Adrenal gland (tissue), 12 donors: ENCODE measurements around the gene POLA2. TPM values are rescaled to one million over a fixed set of nuclear protein-coding genes. Genes with fewer than 3 reads are reported as not detected.

Experiments used
- DNase-seq, 7 donors: peaks; one replicate each; pipeline ENCODE4 v3.0.0-alpha.2; 2019 to 2020
- H3K27ac ChIP-seq, 5 donors: fragments of 200-600 bp; sonication (generic) in 4 of 5; 1 replicate in 3 of 5; 2 replicates in 2 of 5; pipeline versions ENCODE4 v1.5.1 to v1.8.0; 2016 to 2020; ENCODE audit warnings: mild to moderate bottlenecking in 1 of 5
- H3K27me3 ChIP-seq: fragments of 200-600 bp; 2 replicates; pipeline ENCODE4 v1.8.0; 2021
- H3K36me3 ChIP-seq, 2 donors: fragments of 200-600 bp; replicated peaks in 1 of 2; 1 replicate in 1 of 2; 2 replicates in 1 of 2; pipeline versions ENCODE4 v1.5.1 to v1.8.0; 2018 to 2022
- H3K4me1 ChIP-seq, 2 donors: fragments of 200-600 bp; replicated peaks in 1 of 2; 1 replicate in 1 of 2; 2 replicates in 1 of 2; pipeline versions ENCODE4 v1.5.1 to v1.8.0; 2018 to 2021
- H3K4me3 ChIP-seq, 4 donors: fragments of 200-600 bp; sonication (generic) in 3 of 4; one replicate each; pipeline ENCODE4 v1.5.1; 2016 to 2018
- H3K9me3 ChIP-seq, 3 donors: fragments of 200-600 bp; sonication (generic) in 1 of 3; replicated peaks in 1 of 3; 1 replicate in 2 of 3; 2 replicates in 1 of 3; pipeline versions ENCODE4 v1.5.1 to v1.8.0; 2016 to 2021
- POLR2A ChIP-seq, 2 donors: fragments of 450-650 bp; IDR thresholded peaks; one replicate each; pipeline ENCODE4 v1.6.1; 2017; ENCODE audit warnings: antibody characterized with exemption in 2 of 2, mild to moderate bottlenecking in 2 of 2, moderate library complexity in 1 of 2
- WGBS, 4 donors: extraction: QIAGEN DNeasy Blood & Tissue Kit in 2 of 4; methylation state at CpG; one replicate each; pipeline versions ENCODE4 v1.1.5 to v1.1.7; 2013 to 2017; 5-methylcytosine and 5-hydroxymethylcytosine counted together
- intact Hi-C, 2 donors: fragments of 100-400 bp; cut with DNase I; formaldehyde crosslinking; loops; one replicate each; pipeline versions ENCODE4 v1.14.1 to v1.15.0; 2022 to 2023
- polyA plus RNA-seq, 3 donors: library from polyadenylated mRNA; stranded (reverse); fragments of 200-250 nt in 2 of 3; fragments of 350-450 nt in 1 of 3; fragmentation: Illumina TruSeq in 1 of 3; extraction: RNeasy Lipid Tissue Mini Kit (QIAGEN cat#74804) in 1 of 3; gene quantifications; one replicate each; pipeline ENCODE4 v1.2.3, GENCODE V29; 2013 to 2014
- total RNA-seq, 9 donors: library from RNA; depleted of rRNA in 4 of 9; stranded (reverse); fragments of >200 nt in 4 of 9; fragments of 120-200 nt in 1 of 9; fragmentation: NEBNext Ultra II Directional in 1 of 9; extraction: Animal tissue kit (Norgen Biotek cat#: 25700) in 1 of 9; gene quantifications; one replicate each; pipeline versions ENCODE4 v1.1.0 to v1.2.4, GENCODE V29; 2013 to 2023
- TF ChIP-seq, protein P1 (sequence below), 6 experiments: fragments of 450-650 bp in 4 of 6; fragments of 200-600 bp in 2 of 6; sonication (generic) in 1 of 6; IDR thresholded peaks; 1 replicate in 5 of 6; 2 replicates in 1 of 6; pipeline versions ENCODE4 v1.5.1 to v1.8.0; 2016 to 2021; ENCODE audit warnings: antibody characterized with exemption in 6 of 6, mild to moderate bottlenecking in 2 of 6, moderate library complexity in 1 of 6
- donor health status: healthy with polysubstance abuse.
- donor health status: Bipolar disorder and iron deficiency.
- donor health status: DM: yes; HTN: yes; CAD: no.
- donor health status: DM: no; HTN: no; CAD: no.
- donor health status: DM: no; HTN: no; CAD: no.
- donor health status: DM: yes; HTN: yes; CAD: no.

The POLA2 gene
- total and polyA plus RNA-seq, 12 donors = 3.9 to 12.2 (median 7.7) TPM

- TF ChIP-seq, protein P1, sequence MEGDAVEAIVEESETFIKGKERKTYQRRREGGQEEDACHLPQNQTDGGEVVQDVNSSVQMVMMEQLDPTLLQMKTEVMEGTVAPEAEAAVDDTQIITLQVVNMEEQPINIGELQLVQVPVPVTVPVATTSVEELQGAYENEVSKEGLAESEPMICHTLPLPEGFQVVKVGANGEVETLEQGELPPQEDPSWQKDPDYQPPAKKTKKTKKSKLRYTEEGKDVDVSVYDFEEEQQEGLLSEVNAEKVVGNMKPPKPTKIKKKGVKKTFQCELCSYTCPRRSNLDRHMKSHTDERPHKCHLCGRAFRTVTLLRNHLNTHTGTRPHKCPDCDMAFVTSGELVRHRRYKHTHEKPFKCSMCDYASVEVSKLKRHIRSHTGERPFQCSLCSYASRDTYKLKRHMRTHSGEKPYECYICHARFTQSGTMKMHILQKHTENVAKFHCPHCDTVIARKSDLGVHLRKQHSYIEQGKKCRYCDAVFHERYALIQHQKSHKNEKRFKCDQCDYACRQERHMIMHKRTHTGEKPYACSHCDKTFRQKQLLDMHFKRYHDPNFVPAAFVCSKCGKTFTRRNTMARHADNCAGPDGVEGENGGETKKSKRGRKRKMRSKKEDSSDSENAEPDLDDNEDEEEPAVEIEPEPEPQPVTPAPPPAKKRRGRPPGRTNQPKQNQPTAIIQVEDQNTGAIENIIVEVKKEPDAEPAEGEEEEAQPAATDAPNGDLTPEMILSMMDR (IDR thresholded peaks at IDR 0.05) = no peak
- TF ChIP-seq POLR2A (IDR thresholded peaks at IDR 0.05) = no peak
Measured at GRCh38 chr11:65214212-65214845, 47.4 kb upstream of the POLA2 start.

DNA sequence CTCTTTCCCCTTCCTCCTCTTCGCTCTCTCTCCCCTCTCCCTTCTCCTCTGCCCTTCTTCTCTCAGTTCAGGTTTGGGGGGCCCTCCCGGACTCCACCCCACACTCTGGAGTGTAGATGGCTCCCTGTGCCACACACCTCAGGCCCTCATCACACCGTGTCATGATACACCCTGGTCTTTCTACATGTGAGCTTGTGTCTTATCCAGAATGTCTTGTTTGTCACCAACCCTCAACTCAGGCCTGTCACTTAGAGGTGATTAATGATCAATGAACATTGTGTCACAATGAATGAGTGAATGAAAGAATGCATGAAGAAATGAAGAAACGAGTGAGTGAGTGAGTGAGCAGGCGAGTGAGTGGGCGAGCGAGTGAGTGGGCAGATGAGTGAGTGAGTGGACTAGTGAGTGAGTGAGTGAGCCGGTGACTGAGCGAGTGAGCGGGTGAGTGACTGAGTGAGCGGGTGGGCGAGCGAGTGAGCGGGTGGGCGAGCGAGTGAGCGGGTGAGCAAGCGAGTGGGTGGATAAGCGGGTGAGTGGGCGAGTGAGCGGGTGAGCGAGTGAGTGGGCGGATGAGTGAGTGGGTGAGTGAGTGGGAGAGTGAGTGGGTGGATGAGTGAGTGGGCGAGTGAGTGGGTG is 46.2 kb upstream of the POLA2 start:
- H3K4me1 ChIP-seq = no peaks in the 10 kb centered on the region
- no peaks in the 10 kb centered on the region for H3K9me3 ChIP-seq
- DNase-seq = peak in 1 of 7 donors; percentile 49
- TF ChIP-seq POLR2A (IDR thresholded peaks at IDR 0.05) = no peak
- TF ChIP-seq, protein P1 (IDR thresholded peaks at IDR 0.05) = no peak
- H3K4me3 ChIP-seq = no peak overlapping the region
- H3K27me3 ChIP-seq = no peaks in the 10 kb centered on the region
- intact Hi-C loops = no loop called here
- peaks cover 0 to 11% of the 10 kb centered on the region in 2 donors for H3K36me3 ChIP-seq
- 85 to 93% (median 89%) methylated on average over 24 of the region's 24 CpGs for WGBS, 4 donors
- no peak overlapping the region for H3K27ac ChIP-seq

More at GRCh38 chr11:65214212-65214845, 47.4 kb upstream of the POLA2 start:
- Histone ChIP-seq H3K27ac (no peak overlapping the region), H3K36me3 (peaks cover 0 to 23% of the 10 kb centered on the region in 2 donors), H3K4me1 (no peaks in the 10 kb centered on the region), H3K4me3 (no peak overlapping the region), H3K27me3 (no peaks in the 10 kb centered on the region), H3K9me3 (no peaks in the 10 kb centered on the region)
- intact Hi-C loops = no loop called here
- 76 to 91% (median 76%) methylated on average over 10 to 16 of the region's 16 CpGs for WGBS, 4 donors
- peak in 1 of 7 donors; percentile 45 for DNase-seq

GRCh38 chr11:65216830-65217229 is 44.9 kb upstream of the POLA2 start:
- H3K4me1 ChIP-seq = no peaks in the 10 kb centered on the region
- peak in 1 of 7 donors; percentile 23 for DNase-seq
- no peaks in the 10 kb centered on the region for H3K27me3 ChIP-seq
- TF ChIP-seq, protein P1 (IDR thresholded peaks at IDR 0.05) = no peak
- TF ChIP-seq POLR2A (IDR thresholded peaks at IDR 0.05) = no peak
- no peak overlapping the region for H3K27ac ChIP-seq
- H3K4me3 ChIP-seq = no peak overlapping the region
- H3K9me3 ChIP-seq = no peaks in the 10 kb centered on the region
- intact Hi-C loops = no loop called here
- H3K36me3 ChIP-seq = no peaks in the 10 kb centered on the region
- WGBS, 4 donors = 80 to 85% (median 80%) methylated on average over 5 to 6 of the region's 6 CpGs

DNA sequence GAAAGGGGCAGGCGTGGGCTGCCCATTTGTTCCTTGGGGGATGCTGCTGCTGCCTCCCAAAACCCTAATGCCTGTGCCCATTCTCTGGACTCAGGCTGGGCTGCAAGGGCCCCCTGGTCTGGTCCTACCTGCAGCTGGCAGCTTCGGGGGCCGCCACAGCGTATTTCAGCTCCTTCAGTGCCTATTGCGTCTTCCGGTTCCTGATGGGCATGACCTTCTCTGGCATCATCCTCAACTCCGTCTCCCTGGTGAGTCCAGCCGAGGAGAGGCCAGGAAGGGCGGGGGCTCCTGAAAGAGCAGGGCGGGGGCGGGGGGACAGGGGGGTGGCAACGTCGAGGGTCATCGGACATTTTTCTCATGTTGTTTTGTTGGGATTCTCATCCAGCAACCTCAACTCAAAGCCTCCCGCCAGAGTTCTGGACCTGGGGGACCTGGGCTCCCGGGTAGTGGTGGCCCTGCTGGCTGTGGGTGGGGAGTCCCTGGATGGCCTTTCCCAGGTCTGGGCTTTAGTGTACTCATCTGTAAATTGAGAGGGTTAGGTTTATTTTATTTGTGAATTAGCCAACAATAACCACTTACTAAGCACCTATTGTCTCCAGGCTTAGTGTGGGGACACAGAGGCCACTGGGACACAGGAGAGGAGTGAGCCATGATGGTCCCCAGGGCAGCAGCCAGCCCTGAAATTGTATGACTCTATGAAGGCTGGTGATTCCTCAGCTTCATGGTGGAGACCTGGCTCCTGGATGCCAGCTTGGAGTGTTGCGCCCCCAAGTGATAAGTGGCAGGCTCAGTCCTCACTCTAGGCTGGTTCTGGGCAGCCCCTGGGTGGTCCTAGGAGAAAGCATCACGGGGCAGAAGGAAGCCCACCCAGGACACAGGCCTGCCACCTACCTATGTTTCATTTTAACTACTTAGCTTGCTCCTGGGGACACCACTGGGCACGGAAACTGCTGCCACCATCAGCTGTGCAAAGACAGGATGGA is 44.0 kb upstream of the POLA2 start:
- TF ChIP-seq, protein P1 (IDR thresholded peaks at IDR 0.05) = no peak
- no peak for TF ChIP-seq POLR2A (IDR thresholded peaks at IDR 0.05)
- 78 to 85% (median 83%) methylated on average over 10 to 19 of the region's 19 CpGs for WGBS, 4 donors
- Histone ChIP-seq H3K27me3 (no peaks in the 10 kb centered on the region), H3K9me3 (no peaks in the 10 kb centered on the region), H3K4me3 (no peak overlapping the region), H3K27ac (no peak overlapping the region), H3K36me3 (no peaks in the 10 kb centered on the region), H3K4me1 (no peaks in the 10 kb centered on the region)
- DNase-seq = peak in 1 of 7 donors; percentile 41
- intact Hi-C loops = no loop called here
